T-helper 1 cell treated with Interleukin-12 subunit alpha and Interleukin-12 subunit beta and Interleukin-4 antibody, amounts not matched to agents 30 μg/mL and 1 μg/mL, for 36 hours (primary cell): ENCODE results near the gene IFITM2.
"Not testable (repeated sequence)": the region's sequence is repeated elsewhere in the genome, so short reads cannot be mapped to it uniquely, and the experiment has no call there.

Source experiments
- H3K27ac Mint-ChIP-seq: one replicate; pipeline ENCODE4 v1.8.0; 2021; ENCODE audit warnings: mild to moderate bottlenecking, mixed read lengths
- H3K27me3 Mint-ChIP-seq: one replicate; pipeline ENCODE4 v1.8.0; 2021; ENCODE audit warnings: low read depth, mixed read lengths
- H3K36me3 Mint-ChIP-seq: one replicate; pipeline ENCODE4 v1.8.0; 2021; ENCODE audit warnings: low read depth, mixed read lengths
- H3K4me1 Mint-ChIP-seq: one replicate; pipeline ENCODE4 v1.8.0; 2021; ENCODE audit warnings: low read depth, mixed read lengths
- H3K4me3 Mint-ChIP-seq: one replicate; pipeline ENCODE4 v1.8.0; 2021; ENCODE audit warnings: mild to moderate bottlenecking, moderate library complexity, mixed read lengths
- H3K9me3 Mint-ChIP-seq: one replicate; pipeline ENCODE4 v1.8.0; 2021; ENCODE audit warnings: mixed read lengths

IFITM2 gene

GRCh38 chr11:330307-330693 lies 22.7 kb downstream of the IFITM2 start:
- Mint-ChIP-seq H3K4me3 (no peak overlapping the region), H3K36me3 (no peaks in the 10 kb centered on the region), H3K4me1 (peaks cover 40% of the 10 kb centered on the region), H3K9me3 (peaks cover 4% of the 10 kb centered on the region), H3K27ac (no peak overlapping the region), H3K27me3 (no peaks in the 10 kb centered on the region)

- H3K9me3 Mint-ChIP-seq, result peaks cover 4% of the 10 kb centered on the region
- no peak overlapping the region for H3K27ac Mint-ChIP-seq
- H3K4me1 Mint-ChIP-seq, result peaks cover 40% of the 10 kb centered on the region
- H3K27me3 Mint-ChIP-seq, result no peaks in the 10 kb centered on the region
- H3K4me3 Mint-ChIP-seq, result no peak overlapping the region
- H3K36me3 Mint-ChIP-seq, result no peaks in the 10 kb centered on the region
Observed at GRCh38 chr11:330694-331357, 23.2 kb downstream of the IFITM2 start.

- Mint-ChIP-seq H3K4me3 (no peak overlapping the region), H3K27ac (no peak overlapping the region), H3K9me3 (peaks cover 4% of the 10 kb centered on the region), H3K27me3 (no peaks in the 10 kb centered on the region), H3K4me1 (peaks cover 33% of the 10 kb centered on the region), H3K36me3 (no peaks in the 10 kb centered on the region)
Observed at GRCh38 chr11:331358-332060, 23.9 kb downstream of the IFITM2 start.

GRCh38 chr11:332651-333480 lies 25.2 kb downstream of the IFITM2 start:
- no peak overlapping the region for H3K27ac Mint-ChIP-seq
- no peak overlapping the region for H3K4me3 Mint-ChIP-seq
- H3K4me1 Mint-ChIP-seq, result peaks cover 27% of the 10 kb centered on the region
- no peaks in the 10 kb centered on the region for H3K36me3 Mint-ChIP-seq
- H3K27me3 Mint-ChIP-seq, result no peaks in the 10 kb centered on the region
- peaks cover 4% of the 10 kb centered on the region for H3K9me3 Mint-ChIP-seq

GRCh38 chr11:333616-334263 lies 26.1 kb downstream of the IFITM2 start:
- not testable (repeated sequence) for H3K4me3 Mint-ChIP-seq, H3K27ac Mint-ChIP-seq, H3K36me3 Mint-ChIP-seq, H3K27me3 Mint-ChIP-seq, H3K9me3 Mint-ChIP-seq
- peaks cover 26% of the 10 kb centered on the region for H3K4me1 Mint-ChIP-seq

GRCh38 chr11:334264-334994 lies 26.8 kb downstream of the IFITM2 start:
- no peak overlapping the region for H3K27ac Mint-ChIP-seq
- H3K27me3 Mint-ChIP-seq, result no peaks in the 10 kb centered on the region
- no peaks in the 10 kb centered on the region for H3K36me3 Mint-ChIP-seq
- no peak overlapping the region for H3K4me3 Mint-ChIP-seq
- H3K9me3 Mint-ChIP-seq, result peaks cover 4% of the 10 kb centered on the region
- peaks cover 21% of the 10 kb centered on the region for H3K4me1 Mint-ChIP-seq

GRCh38 chr11:335779-336658 lies 28.4 kb downstream of the IFITM2 start:
- no peak overlapping the region for H3K27ac Mint-ChIP-seq
- peaks cover 4% of the 10 kb centered on the region for H3K9me3 Mint-ChIP-seq
- H3K4me1 Mint-ChIP-seq, result peaks cover 14% of the 10 kb centered on the region
- H3K36me3 Mint-ChIP-seq, result peaks cover 3% of the 10 kb centered on the region
- peaks cover 9% of the 10 kb centered on the region for H3K27me3 Mint-ChIP-seq
- H3K4me3 Mint-ChIP-seq, result no peak overlapping the region

GRCh38 chr11:336659-337198 lies 29.1 kb downstream of the IFITM2 start:
- H3K36me3 Mint-ChIP-seq, result peaks cover 3% of the 10 kb centered on the region
- H3K4me3 Mint-ChIP-seq, result no peak overlapping the region
- peaks cover 16% of the 10 kb centered on the region for H3K27me3 Mint-ChIP-seq
- H3K9me3 Mint-ChIP-seq, result peaks cover 4% of the 10 kb centered on the region
- H3K27ac Mint-ChIP-seq, result no peak overlapping the region
- H3K4me1 Mint-ChIP-seq, result peaks cover 10% of the 10 kb centered on the region

GRCh38 chr11:337711-338110 lies 30.1 kb downstream of the IFITM2 start:
- peaks cover 3% of the 10 kb centered on the region for H3K36me3 Mint-ChIP-seq
- H3K27me3 Mint-ChIP-seq, result peaks cover 17% of the 10 kb centered on the region
- peaks cover 4% of the 10 kb centered on the region for H3K9me3 Mint-ChIP-seq
- peaks cover 10% of the 10 kb centered on the region for H3K4me1 Mint-ChIP-seq
- H3K4me3 Mint-ChIP-seq, result no peak overlapping the region
- H3K27ac Mint-ChIP-seq, result no peak overlapping the region

GRCh38 chr11:339963-340362 lies 32.3 kb downstream of the IFITM2 start:
- H3K4me1 Mint-ChIP-seq, result peaks cover 10% of the 10 kb centered on the region
- H3K27ac Mint-ChIP-seq, result no peak overlapping the region
- H3K4me3 Mint-ChIP-seq, result no peak overlapping the region
- H3K27me3 Mint-ChIP-seq, result peaks cover 17% of the 10 kb centered on the region
- H3K36me3 Mint-ChIP-seq, result peaks cover 3% of the 10 kb centered on the region
- H3K9me3 Mint-ChIP-seq, result no peaks in the 10 kb centered on the region

GRCh38 chr11:340539-341512 lies 33.2 kb downstream of the IFITM2 start:
- H3K36me3 Mint-ChIP-seq, result peaks cover 3% of the 10 kb centered on the region
- H3K9me3 Mint-ChIP-seq, result no peaks in the 10 kb centered on the region
- H3K27ac Mint-ChIP-seq, result no peak overlapping the region
- H3K4me1 Mint-ChIP-seq, result peaks cover 10% of the 10 kb centered on the region
- no peak overlapping the region for H3K4me3 Mint-ChIP-seq
- peaks cover 25% of the 10 kb centered on the region for H3K27me3 Mint-ChIP-seq

GRCh38 chr11:342328-342727 lies 34.7 kb downstream of the IFITM2 start:
- H3K36me3 Mint-ChIP-seq, result peaks cover 3% of the 10 kb centered on the region
- H3K4me3 Mint-ChIP-seq, result no peak overlapping the region
- H3K9me3 Mint-ChIP-seq, result no peaks in the 10 kb centered on the region
- H3K27me3 Mint-ChIP-seq, result peaks cover 33% of the 10 kb centered on the region
- peak overlapping the region; percentile 11 for H3K27ac Mint-ChIP-seq
- H3K4me1 Mint-ChIP-seq, result peaks cover 9% of the 10 kb centered on the region
